Medulla oblongata (tissue), 1 donor: ENCODE data around the gene TRIM29.

ENCODE experiments used
- DNase-seq: peaks from one replicate; pipeline ENCODE4 v3.0.0-alpha.2; 2015; ENCODE audit errors: extremely low spot score

TRIM29 gene

GRCh38 chr11:120097721-120098385 is 40.1 kb downstream of the TRIM29 start:
- DNase-seq, result no peak

- DNase-seq, result no peak
Observed at GRCh38 chr11:120096369-120097191, 41.3 kb downstream of the TRIM29 start.

- no peak for DNase-seq
Observed at GRCh38 chr11:120095516-120095915, 42.4 kb downstream of the TRIM29 start.

GRCh38 chr11:120091701-120092100 is 46.2 kb downstream of the TRIM29 start:
- no peak for DNase-seq

- DNase-seq, result no peak
Observed at GRCh38 chr11:120091121-120091520, 46.8 kb downstream of the TRIM29 start.

- no peak for DNase-seq
Observed at GRCh38 chr11:120090411-120090810, 47.5 kb downstream of the TRIM29 start.

- peak; percentile 92 for DNase-seq
Observed at GRCh38 chr11:120089036-120090001, 48.6 kb downstream of the TRIM29 start.

GRCh38 chr11:120088056-120088455 is 49.9 kb downstream of the TRIM29 start:
- no peak for DNase-seq

GRCh38 chr11:120086651-120087050 is 51.3 kb downstream of the TRIM29 start:
- peak; percentile 41 for DNase-seq

GRCh38 chr11:120079750-120080610 is 57.9 kb downstream of the TRIM29 start:
- no peak for DNase-seq

- no peak for DNase-seq
Observed at GRCh38 chr11:120078397-120078796, 59.5 kb downstream of the TRIM29 start.

- DNase-seq, result no peak
Observed at GRCh38 chr11:120074076-120074475, 63.8 kb downstream of the TRIM29 start.

- DNase-seq, result no peak
Observed at GRCh38 chr11:120073196-120073595, 64.7 kb downstream of the TRIM29 start.

- DNase-seq, result no peak
Observed at GRCh38 chr11:120068114-120068573, 69.8 kb downstream of the TRIM29 start.

GRCh38 chr11:120067438-120068113 is 70.3 kb downstream of the TRIM29 start:
- DNase-seq, result no peak

- no peak for DNase-seq
Observed at GRCh38 chr11:120066738-120067437, 71.0 kb downstream of the TRIM29 start.

- no peak for DNase-seq
Observed at GRCh38 chr11:120065876-120066275, 72.0 kb downstream of the TRIM29 start.

- no peak for DNase-seq
Observed at GRCh38 chr11:120065176-120065575, 72.7 kb downstream of the TRIM29 start.

- no peak for DNase-seq
Observed at GRCh38 chr11:120064341-120064740, 73.6 kb downstream of the TRIM29 start.
